Adrenal gland (tissue), 5 donors: Measurements from ENCODE around the gene NEU1.

Source experiments
- POLR2A ChIP-seq, 2 donors: fragments of 450-650 bp; IDR thresholded peaks; one replicate each; pipeline ENCODE4 v1.6.1; 2017; ENCODE audit warnings: antibody characterized with exemption in 2 of 2, mild to moderate bottlenecking in 2 of 2, moderate library complexity in 1 of 2
- TF ChIP-seq, protein P1 (sequence below), 6 experiments: fragments of 450-650 bp in 4 of 6; fragments of 200-600 bp in 2 of 6; sonication (generic) in 1 of 6; IDR thresholded peaks; 1 replicate in 5 of 6; 2 replicates in 1 of 6; pipeline versions ENCODE4 v1.5.1 to v1.8.0; 2016 to 2021; ENCODE audit warnings: antibody characterized with exemption in 6 of 6, mild to moderate bottlenecking in 2 of 6, moderate library complexity in 1 of 6
- donor health status: DM: no; HTN: no; CAD: no.

DNA sequence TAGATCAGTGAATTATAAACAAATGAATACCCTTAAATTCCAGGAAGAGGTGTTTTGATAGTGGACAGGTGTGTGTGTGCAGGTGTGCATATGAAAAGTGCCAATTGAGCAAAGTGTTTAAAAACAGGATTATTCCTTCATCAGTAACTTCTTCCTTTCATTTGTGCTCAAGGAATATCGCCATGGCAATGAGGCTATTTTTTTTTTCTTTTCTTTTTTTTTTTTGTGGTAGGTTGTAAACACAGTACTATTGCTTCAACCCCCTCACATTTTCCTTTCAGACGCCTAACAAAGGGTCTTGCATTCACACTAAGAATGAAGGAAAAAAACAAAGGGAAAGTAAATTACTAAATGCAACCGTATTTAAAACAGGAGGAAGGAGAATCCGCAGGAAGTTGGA is 37.1 kb downstream of the NEU1 start:
- TF ChIP-seq, protein P1, sequence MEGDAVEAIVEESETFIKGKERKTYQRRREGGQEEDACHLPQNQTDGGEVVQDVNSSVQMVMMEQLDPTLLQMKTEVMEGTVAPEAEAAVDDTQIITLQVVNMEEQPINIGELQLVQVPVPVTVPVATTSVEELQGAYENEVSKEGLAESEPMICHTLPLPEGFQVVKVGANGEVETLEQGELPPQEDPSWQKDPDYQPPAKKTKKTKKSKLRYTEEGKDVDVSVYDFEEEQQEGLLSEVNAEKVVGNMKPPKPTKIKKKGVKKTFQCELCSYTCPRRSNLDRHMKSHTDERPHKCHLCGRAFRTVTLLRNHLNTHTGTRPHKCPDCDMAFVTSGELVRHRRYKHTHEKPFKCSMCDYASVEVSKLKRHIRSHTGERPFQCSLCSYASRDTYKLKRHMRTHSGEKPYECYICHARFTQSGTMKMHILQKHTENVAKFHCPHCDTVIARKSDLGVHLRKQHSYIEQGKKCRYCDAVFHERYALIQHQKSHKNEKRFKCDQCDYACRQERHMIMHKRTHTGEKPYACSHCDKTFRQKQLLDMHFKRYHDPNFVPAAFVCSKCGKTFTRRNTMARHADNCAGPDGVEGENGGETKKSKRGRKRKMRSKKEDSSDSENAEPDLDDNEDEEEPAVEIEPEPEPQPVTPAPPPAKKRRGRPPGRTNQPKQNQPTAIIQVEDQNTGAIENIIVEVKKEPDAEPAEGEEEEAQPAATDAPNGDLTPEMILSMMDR (IDR thresholded peaks at IDR 0.05) = no peak
- TF ChIP-seq POLR2A (IDR thresholded peaks at IDR 0.05) = no peak
